Limb (tissue), 2 donors: ENCODE measurements around the gene STEAP3.
A peak's percentile ranks its signal among the peaks of the same experiment; 100 is the strongest.

ENCODE experiments used
- DNase-seq, 2 donors: peaks; one replicate each; pipeline ENCODE4 v3.0.0-alpha.2; 2016; ENCODE audit errors: extremely low spot score in 2 of 2

STEAP3 gene

GRCh38 chr2:119246884-119247843 lies 23.5 kb downstream of the STEAP3 start:
- DNase-seq = peak in 1 of 2 donors; percentile 10

GRCh38 chr2:119247844-119248271 lies 24.2 kb downstream of the STEAP3 start:
- DNase-seq = peak in 1 of 2 donors; percentile 24

GRCh38 chr2:119248311-119248710 lies 24.7 kb downstream of the STEAP3 start:
- DNase-seq = peak in 1 of 2 donors; percentile 23

- DNase-seq = no peak
Measured at GRCh38 chr2:119248751-119249150, 25.1 kb downstream of the STEAP3 start.

GRCh38 chr2:119249311-119249710 lies 25.7 kb downstream of the STEAP3 start:
- DNase-seq = no peak

- DNase-seq = peak in 1 of 2 donors; percentile 21
Measured at GRCh38 chr2:119249855-119250717, 26.5 kb downstream of the STEAP3 start.

- no peak for DNase-seq
Measured at GRCh38 chr2:119250718-119251290, 27.2 kb downstream of the STEAP3 start.

GRCh38 chr2:119251652-119252051 lies 28.0 kb downstream of the STEAP3 start:
- DNase-seq = no peak

- DNase-seq = no peak
Measured at GRCh38 chr2:119252186-119253113, 28.8 kb downstream of the STEAP3 start.

GRCh38 chr2:119253114-119253702 lies 29.6 kb downstream of the STEAP3 start:
- DNase-seq = no peak

GRCh38 chr2:119253760-119254600 lies 30.3 kb downstream of the STEAP3 start:
- no peak for DNase-seq

- DNase-seq = no peak
Measured at GRCh38 chr2:119254601-119255080, 31.0 kb downstream of the STEAP3 start.

GRCh38 chr2:119255760-119256581 lies 32.3 kb downstream of the STEAP3 start:
- DNase-seq = no peak

- DNase-seq = no peak
Measured at GRCh38 chr2:119256582-119256921, 32.9 kb downstream of the STEAP3 start.

GRCh38 chr2:119257198-119257597 lies 33.6 kb downstream of the STEAP3 start:
- no peak for DNase-seq

GRCh38 chr2:119259296-119259860 lies 35.7 kb downstream of the STEAP3 start:
- DNase-seq = no peak

GRCh38 chr2:119260646-119261492 lies 37.2 kb downstream of the STEAP3 start:
- no peak for DNase-seq
